ENCODE results near the gene AUNIP. TPM values are rescaled to one million over a fixed set of nuclear protein-coding genes. Genes with fewer than 3 reads are reported as not detected.

Gene AUNIP
- total and polyA plus RNA-seq, 2 donors (not counting 3 experiments of a cell fraction or from before 2014, with no cell fraction given): 1.8 to 4.5 TPM

- dilution Hi-C loops (cut with MboI; ENCODE audit: extremely low pct_ligation_motif_present, low sequenced_read_pairs) (no loop called here), intact Hi-C loops (cut with micrococcal nuclease) (loop anchor here (10.0 kb wide), 1 partner anchor 252 kb away; the partner anchor contains the start of gene FAM110D)
- Histone ChIP-seq H3K9me1 (replicated peaks; ENCODE audit: control insufficient read depth, extremely low read depth, insufficient read depth, low read length) (no peaks in the 10 kb centered on the region), H3K79me2 (ENCODE audit: control insufficient read depth, insufficient read depth, low read length) (peaks cover 48% of the 10 kb centered on the region), H3K4me1 (ENCODE audit: control insufficient read depth, extremely low read depth, insufficient read depth, low read length) (peaks cover 17% of the 10 kb centered on the region), H3K4me2 (ENCODE audit: insufficient read depth, low read length) (no peak overlapping the region), H3K27me3 (ENCODE audit: control insufficient read depth in 2 of 2, insufficient read depth in 2 of 2, low read length in 2 of 2) (no peaks in the 10 kb centered on the region), H3K4me3 (replicated peaks in 1 of 3; ENCODE audit: insufficient read depth in 1 of 3, low read depth in 1 of 3, low read length in 3 of 3) (no peak overlapping the region), H3K9me3 (replicated peaks; ENCODE audit: control insufficient read depth, insufficient read depth, low read length) (no peaks in the 10 kb centered on the region), H3K9ac (replicated peaks; ENCODE audit: extremely low read depth, insufficient read depth, low read length) (no peak overlapping the region), H4K20me1 (replicated peaks; ENCODE audit: control insufficient read depth, extremely low read depth, insufficient read depth, low read length) (no peaks in the 10 kb centered on the region), H2AFZ (ENCODE audit: low read depth, low read length) (no peak overlapping the region), H3K27ac (ENCODE audit: insufficient read depth, low read depth, low read length) (no peak overlapping the region), H3K36me3 (ENCODE audit: control insufficient read depth in 2 of 2, extremely low read depth in 1 of 2, insufficient read depth in 2 of 2, low read length in 2 of 2) (peaks cover 30 to 39% of the 10 kb centered on the region in 2 experiments)
- BruUV-seq (replicated peaks): no TSS peak
- DNase-seq (ENCODE audit: low read depth, low spot score): no peak
- FAIRE-seq: no peak
- TF ChIP-seq EZH2 (IDR thresholded peaks at IDR 0.05; ENCODE audit: borderline replicate concordance, low read depth, low read length, severe bottlenecking) (no peak), FOS (IDR thresholded peaks at IDR 0.05; ENCODE audit: borderline replicate concordance, insufficient read depth, low read length) (no peak), POLR2AphosphoS5 (IDR thresholded peaks at IDR 0.05; ENCODE audit: insufficient read depth, low read depth, low read length) (no peak), JUN (IDR thresholded peaks at IDR 0.05; ENCODE audit: borderline replicate concordance, insufficient read depth, insufficient read length, low read depth) (no peak), POLR2A (IDR thresholded peaks at IDR 0.05; ENCODE audit: low read depth, low read length) (no peak), GATA2 (IDR thresholded peaks at IDR 0.05; ENCODE audit: insufficient read depth, insufficient read length, low read depth, low read length) (no peak), MYC (IDR thresholded peaks at IDR 0.05; ENCODE audit: low read depth, low read length) (no peak)
- TF ChIP-seq, protein P1, sequence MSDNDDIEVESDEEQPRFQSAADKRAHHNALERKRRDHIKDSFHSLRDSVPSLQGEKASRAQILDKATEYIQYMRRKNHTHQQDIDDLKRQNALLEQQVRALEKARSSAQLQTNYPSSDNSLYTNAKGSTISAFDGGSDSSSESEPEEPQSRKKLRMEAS (IDR thresholded peaks at IDR 0.05; ENCODE audit: insufficient read depth, insufficient read length): no peak
- TF ChIP-seq, protein P2, sequence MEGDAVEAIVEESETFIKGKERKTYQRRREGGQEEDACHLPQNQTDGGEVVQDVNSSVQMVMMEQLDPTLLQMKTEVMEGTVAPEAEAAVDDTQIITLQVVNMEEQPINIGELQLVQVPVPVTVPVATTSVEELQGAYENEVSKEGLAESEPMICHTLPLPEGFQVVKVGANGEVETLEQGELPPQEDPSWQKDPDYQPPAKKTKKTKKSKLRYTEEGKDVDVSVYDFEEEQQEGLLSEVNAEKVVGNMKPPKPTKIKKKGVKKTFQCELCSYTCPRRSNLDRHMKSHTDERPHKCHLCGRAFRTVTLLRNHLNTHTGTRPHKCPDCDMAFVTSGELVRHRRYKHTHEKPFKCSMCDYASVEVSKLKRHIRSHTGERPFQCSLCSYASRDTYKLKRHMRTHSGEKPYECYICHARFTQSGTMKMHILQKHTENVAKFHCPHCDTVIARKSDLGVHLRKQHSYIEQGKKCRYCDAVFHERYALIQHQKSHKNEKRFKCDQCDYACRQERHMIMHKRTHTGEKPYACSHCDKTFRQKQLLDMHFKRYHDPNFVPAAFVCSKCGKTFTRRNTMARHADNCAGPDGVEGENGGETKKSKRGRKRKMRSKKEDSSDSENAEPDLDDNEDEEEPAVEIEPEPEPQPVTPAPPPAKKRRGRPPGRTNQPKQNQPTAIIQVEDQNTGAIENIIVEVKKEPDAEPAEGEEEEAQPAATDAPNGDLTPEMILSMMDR (IDR thresholded peaks at IDR 0.05; ENCODE audit: extremely low read depth in 1 of 2, insufficient read depth in 1 of 2, low read depth in 1 of 2, low read length in 2 of 2): no peak
- CTCF ChIA-PET: interaction anchor here (0.6 to 15.3 kb wide), 3 partner anchors 56 to 95 kb away, joined by 3 to 404 read pairs (median 3); partner anchors contain the start of gene PAFAH2
- POLR2A ChIA-PET: no interaction called here
These were observed 43.2 kb upstream of the AUNIP start for GRCh38 chr1:25902462-25902861.
